CD1c-positive myeloid dendritic cell (primary cell): Measurements from ENCODE around the gene CPEB2.

Experiments used
- DNase-seq: peaks from one replicate; pipeline ENCODE4 v3.0.0-alpha.2; 2016; ENCODE audit errors: extremely low spot score

The CPEB2 gene

GRCh38 chr4:15117270-15117946 is 115.1 kb downstream of the CPEB2 start:
- no peak for DNase-seq

- DNase-seq: no peak
Observed at GRCh38 chr4:15118292-15118691, 116.0 kb downstream of the CPEB2 start.
